Germinal center (tissue), 1 donor: ENCODE measurements around the gene POU4F3.

ENCODE experiments used
- DNase-seq: peaks from one replicate; pipeline ENCODE4 v3.0.0; 2012; ENCODE audit warnings: mixed read lengths, low spot score

The POU4F3 gene

DNA sequence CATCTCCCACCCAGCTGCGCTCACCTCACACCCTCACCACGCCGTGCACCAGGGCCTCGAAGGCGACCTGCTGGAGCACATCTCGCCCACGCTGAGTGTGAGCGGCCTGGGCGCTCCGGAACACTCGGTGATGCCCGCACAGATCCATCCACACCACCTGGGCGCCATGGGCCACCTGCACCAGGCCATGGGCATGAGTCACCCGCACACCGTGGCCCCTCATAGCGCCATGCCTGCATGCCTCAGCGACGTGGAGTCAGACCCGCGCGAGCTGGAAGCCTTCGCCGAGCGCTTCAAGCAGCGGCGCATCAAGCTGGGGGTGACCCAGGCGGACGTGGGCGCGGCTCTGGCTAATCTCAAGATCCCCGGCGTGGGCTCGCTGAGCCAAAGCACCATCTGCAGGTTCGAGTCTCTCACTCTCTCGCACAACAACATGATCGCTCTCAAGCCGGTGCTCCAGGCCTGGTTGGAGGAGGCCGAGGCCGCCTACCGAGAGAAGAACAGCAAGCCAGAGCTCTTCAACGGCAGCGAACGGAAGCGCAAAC lies 1.1 kb downstream of the POU4F3 start:
- no peak for DNase-seq

- DNase-seq, result peak; percentile 17
Measured at GRCh38 chr5:146340260-146341081, 1.8 kb downstream of the POU4F3 start.

GRCh38 chr5:146341854-146342253 lies 3.2 kb downstream of the POU4F3 start:
- no peak for DNase-seq

DNA sequence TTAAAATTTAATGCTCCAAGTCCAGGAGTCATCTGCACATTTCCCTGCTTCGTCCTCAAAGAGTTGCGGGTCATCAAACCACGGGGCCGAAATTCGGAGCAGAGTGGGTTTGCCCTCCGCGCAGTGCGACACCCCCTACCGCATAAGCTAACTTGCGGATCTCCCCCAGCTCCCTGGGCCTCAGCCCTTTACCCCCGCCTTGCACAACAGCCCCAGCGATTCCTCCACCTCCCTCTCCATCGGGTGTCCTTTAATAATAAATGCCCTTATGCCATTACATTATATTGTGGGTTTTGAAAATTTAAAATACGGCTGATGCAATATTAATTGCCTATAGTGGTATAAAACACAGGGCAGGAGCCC lies 3.9 kb downstream of the POU4F3 start:
- DNase-seq, result no peak

GRCh38 chr5:146342882-146343865 lies 4.5 kb downstream of the POU4F3 start:
- no peak for DNase-seq

DNA sequence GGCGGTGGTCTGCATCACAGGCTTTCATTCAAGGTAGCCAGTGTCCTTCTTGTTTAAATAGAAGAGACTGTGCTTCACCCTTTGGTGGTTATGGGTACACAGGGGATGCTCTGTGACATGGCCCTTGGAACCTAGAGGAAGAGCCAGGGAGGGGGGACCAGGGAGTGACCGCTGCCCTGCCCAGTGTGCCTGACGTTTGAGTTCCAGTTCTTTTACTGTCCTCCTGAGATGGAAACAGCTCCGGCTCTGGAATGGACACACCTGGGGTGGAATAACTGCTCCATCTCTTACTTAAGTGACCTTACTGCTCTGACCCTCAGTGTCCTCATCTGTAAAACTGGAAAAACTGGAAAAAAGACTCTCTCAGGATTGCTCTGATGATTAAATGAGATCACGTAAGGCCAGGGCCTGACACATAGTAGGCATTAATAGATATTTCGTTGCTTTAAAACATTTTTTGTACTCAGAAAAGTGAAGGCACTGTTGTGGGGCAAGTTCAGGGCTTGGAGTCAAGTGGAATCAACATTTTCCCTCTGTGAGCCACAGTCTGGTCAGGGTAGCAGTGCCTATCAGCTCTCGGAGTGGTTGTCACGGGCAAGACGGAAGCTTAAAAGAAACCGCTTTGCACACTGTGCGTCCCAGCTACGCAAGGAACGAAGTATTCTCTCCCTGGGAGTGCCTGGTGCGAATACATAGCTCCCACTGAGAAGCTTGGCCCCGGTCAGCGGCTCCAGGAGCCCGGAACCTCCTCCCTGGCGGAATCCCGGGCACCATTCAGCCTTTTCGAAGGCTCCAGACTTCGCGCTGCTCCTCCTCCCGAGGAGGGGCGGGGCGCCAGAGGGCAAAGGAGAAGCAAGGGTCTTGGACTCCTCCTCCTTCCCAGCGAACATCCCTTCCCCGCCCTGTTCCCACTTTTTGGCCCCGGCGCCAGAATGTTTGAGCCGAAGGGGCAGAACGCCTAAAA lies 5.8 kb downstream of the POU4F3 start:
- no peak for DNase-seq

- DNase-seq, result no peak
Measured at GRCh38 chr5:146345240-146345577, 6.6 kb downstream of the POU4F3 start.

DNA sequence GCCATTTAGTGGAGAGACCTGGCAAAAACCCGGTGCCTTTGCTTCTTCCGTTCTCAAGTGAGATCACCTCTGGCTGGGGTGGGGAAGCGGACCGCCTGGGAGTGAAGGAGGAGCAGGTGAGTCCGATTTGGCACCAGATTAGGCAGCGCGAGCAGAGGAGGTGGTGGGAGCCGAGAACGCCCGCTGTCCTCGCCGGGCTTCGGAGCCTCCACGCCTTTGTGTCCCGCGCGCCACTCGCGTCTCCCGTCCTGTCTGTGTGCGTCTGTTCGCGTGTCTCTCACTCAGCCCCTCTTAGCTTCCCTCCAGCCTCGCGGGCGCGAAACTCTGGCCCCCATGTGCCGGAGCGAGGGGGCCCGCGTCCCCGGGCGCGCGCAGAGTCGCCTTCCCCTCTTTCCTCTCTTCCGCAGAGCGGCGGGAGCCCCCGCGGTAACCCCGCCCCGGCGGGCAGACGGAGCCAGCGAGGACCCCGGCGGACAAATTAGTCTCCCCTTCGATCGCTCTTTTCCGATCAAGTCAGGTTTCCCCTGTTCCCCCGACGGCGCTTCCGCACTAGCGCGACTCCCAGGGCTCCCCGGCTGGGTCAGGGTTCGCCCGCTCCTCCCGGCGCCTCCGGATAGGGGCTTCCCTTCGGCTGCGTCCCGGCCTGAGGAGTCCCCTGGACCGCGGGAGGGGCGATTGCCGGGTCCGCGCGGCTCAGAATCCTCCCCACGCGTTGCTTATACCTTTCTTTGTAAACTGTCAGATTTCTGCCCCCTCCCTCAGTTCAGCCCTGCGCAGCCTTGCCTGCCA lies 7.1 kb downstream of the POU4F3 start:
- DNase-seq, result no peak

- DNase-seq, result no peak
Measured at GRCh38 chr5:146357126-146357525, 18.5 kb downstream of the POU4F3 start.

DNA sequence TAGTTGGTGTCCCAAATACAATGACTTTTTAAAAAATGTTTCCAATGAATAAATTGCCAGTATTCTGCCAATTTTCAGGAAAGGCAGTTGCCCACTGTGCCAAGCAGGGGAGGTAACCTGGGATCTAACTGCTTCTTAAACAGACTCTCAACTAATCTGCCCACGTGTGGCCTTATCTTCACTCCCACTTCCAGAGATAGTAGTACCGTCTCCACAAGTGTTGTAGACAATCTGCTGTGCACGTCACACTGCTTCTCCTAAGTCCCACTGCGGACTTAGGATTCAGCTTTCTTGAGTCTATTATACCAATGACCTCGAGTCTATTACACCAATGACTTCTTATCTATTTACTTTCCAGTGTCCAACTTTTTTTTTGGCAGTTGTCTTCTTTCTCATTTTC lies 21.2 kb downstream of the POU4F3 start:
- DNase-seq, result no peak

DNA sequence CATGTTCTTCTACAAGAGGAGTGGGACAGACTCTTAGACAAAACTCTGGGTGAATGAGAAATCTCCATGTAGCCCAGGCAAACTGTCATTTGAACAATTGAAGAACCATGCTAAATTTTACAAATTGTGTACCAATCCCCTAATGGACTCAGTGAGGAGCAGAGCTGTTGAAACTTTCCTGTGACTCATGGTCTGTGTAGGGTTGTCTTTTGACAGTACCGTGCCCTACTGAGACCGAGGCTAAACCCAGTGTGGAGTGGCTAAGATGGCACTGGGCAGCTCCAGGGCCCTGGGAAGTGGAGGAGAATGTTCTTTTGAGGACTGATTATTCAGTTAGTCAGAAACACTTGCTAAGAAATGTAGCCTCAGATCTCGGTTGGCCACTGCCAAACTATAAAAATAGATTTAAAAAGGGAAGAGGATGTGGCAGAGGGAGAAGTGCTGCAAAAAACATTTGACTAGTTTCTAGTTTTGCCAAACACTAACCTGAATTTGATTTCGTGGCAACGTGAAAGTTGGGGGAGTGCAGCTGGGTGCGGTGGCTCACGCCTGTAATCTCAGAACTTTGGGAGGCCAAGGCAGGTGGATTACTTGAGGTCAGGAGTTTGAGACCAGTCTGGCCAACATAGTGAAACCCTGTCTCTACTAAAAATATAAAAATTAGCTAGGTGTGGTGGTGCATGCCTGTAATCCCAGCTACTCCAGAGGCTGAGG lies 24.7 kb downstream of the POU4F3 start:
- no peak for DNase-seq

GRCh38 chr5:146365618-146366017 lies 27.0 kb downstream of the POU4F3 start:
- DNase-seq, result no peak

GRCh38 chr5:146366904-146367303 lies 28.3 kb downstream of the POU4F3 start:
- no peak for DNase-seq

GRCh38 chr5:146368137-146368536 lies 29.5 kb downstream of the POU4F3 start:
- DNase-seq, result no peak

DNA sequence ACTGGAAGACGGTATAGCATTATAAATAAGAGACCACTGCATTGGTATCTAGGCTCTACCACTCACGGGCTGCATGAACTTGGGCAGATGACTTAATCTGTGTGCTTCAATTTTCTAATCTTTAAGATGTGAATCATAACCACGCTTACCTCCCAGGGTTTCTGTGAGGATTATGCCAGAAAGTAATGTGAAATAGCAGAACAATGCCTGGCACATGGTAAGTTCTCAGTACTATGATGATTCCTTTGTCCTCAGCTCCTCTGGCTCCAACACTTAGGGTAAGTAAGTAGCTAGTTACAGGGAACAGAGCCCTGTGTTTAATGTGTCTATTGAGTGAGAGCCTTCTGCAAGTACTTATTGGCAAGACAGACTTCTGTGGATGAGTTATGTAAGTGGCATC lies 31.1 kb downstream of the POU4F3 start:
- no peak for DNase-seq

- no peak for DNase-seq
Measured at GRCh38 chr5:146376821-146377220, 38.2 kb downstream of the POU4F3 start.

DNA sequence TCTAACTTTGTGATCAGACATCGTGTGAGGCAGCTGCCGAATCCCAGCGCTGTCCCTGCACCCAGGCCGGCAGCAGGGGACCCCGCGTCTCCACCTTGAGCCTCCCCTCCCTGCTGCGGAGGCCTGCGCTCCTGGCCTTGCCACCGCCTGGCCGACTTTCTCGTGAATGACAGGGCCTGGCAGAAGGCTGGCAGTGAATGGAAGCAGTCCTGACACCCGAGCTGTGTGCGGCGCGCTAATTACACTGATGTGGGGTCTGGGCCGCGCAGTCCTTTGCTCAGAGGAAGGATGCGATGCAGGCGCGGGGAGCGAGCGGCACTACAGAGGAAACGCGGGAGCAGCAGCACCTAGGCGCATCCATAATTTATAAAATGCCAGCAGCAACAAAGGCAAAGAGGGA lies 40.3 kb downstream of the POU4F3 start:
- DNase-seq, result no peak

DNA sequence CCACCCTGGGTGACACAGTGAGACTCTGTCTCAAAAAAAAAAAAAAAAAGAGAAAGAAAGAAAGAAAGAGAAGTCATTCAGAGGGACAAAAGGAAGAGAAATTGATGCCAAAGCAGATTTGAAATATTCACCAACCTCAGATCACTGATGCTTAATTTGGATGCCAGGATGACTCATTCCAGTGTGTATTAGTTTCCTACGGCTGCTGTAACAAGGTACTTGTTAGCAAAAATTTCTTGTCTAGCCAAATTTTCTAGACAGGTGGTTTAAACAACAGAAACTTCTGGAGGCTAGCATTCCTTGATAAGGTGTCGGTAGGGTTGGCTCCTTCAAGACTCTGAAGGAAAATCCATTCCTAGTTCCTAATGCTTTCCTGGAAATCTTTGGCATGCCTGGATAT lies 42.1 kb downstream of the POU4F3 start:
- no peak for DNase-seq

GRCh38 chr5:146388386-146388785 lies 49.7 kb downstream of the POU4F3 start:
- no peak for DNase-seq

DNA sequence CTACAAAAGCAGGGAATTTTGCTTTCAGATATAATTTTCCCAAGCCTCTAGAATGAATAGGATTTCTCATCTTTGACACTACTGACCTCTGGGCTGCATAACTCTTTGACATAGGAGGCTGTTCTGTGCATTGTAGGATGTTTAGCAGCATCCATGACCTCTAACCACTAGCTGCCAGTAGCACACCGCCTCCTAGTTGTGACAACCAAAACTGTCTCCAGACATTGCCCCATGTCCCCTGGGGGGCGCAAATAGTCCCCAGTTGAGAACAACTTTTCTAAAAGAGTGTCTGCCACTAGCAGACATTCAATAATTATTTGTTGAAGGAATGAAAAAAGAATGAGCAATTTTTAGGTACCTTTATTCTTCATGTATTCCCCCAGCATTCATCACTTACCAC lies 51.8 kb downstream of the POU4F3 start:
- DNase-seq, result no peak
